H7 (cell line): Measurements from ENCODE around the gene ALKBH1. TPM values are rescaled to one million over a fixed set of nuclear protein-coding genes. Genes with fewer than 3 reads are reported as not detected.
"Not testable (repeated sequence)": the region's sequence is repeated elsewhere in the genome, so short reads cannot be mapped to it uniquely, and the experiment has no call there.

Source experiments
- DNase-seq: peaks from one replicate; pipeline ENCODE4 v3.0.0; 2012
- H3K27me3 ChIP-seq: 2 replicates; pipeline ENCODE4 v1.6.0; 2011; ENCODE audit warnings: mild to moderate bottlenecking, low read length; ENCODE audit not compliant: control insufficient read depth, insufficient read depth
- H3K36me3 ChIP-seq: replicated peaks from 2 replicates; pipeline ENCODE4 v1.5.1; 2011; ENCODE audit warnings: low read length; ENCODE audit not compliant: control insufficient read depth, insufficient read depth
- H3K4me3 ChIP-seq: 2 replicates; pipeline ENCODE4 v1.5.1; 2011; ENCODE audit warnings: low read depth, mild to moderate bottlenecking, control low read depth, low read length, moderate library complexity; ENCODE audit not compliant: insufficient read depth
- total RNA-seq: library from RNA; depleted of rRNA; stranded (reverse); fragments of >200 nt; shearing (Covaris generic); gene quantifications from 2 replicates; pipeline ENCODE4 v1.2.3, GENCODE V29; 2014; rRNA removed

Gene ALKBH1
- 16.2 TPM in 2 replicates for total RNA-seq

- peak within 1 kb of the TSS; percentile 97 for H3K4me3 ChIP-seq
- H3K36me3 ChIP-seq = peaks cover 25% of the 10 kb centered on the region
- H3K27me3 ChIP-seq = no peaks in the 10 kb centered on the region
- peak; percentile 90 for DNase-seq
Observed at GRCh38 chr14:77707724-77708408, at the start of gene ALKBH1, which contains the start of gene SLIRP. Gene ALKBH1 (minus strand): TSS chr14:77708023. CDS start chr14:77708004, 19 bp downstream. Gene SLIRP (plus strand): TSS chr14:77708103. CDS start chr14:77708112, 9 bp downstream.

GRCh38 chr14:77752799-77753516 is 45.1 kb upstream of the ALKBH1 start:
- peaks cover 14% of the 10 kb centered on the region for H3K36me3 ChIP-seq
- no peak overlapping the region for H3K4me3 ChIP-seq
- DNase-seq = no peak
- H3K27me3 ChIP-seq = no peaks in the 10 kb centered on the region

GRCh38 chr14:77752266-77752665 is 44.4 kb upstream of the ALKBH1 start:
- H3K4me3 ChIP-seq = no peak overlapping the region
- H3K27me3 ChIP-seq = no peaks in the 10 kb centered on the region
- no peak for DNase-seq
- peaks cover 12% of the 10 kb centered on the region for H3K36me3 ChIP-seq

- peaks cover 12% of the 10 kb centered on the region for H3K36me3 ChIP-seq
- not testable (repeated sequence) for DNase-seq
Observed at GRCh38 chr14:77747425-77747824, 39.6 kb upstream of the ALKBH1 start.

GRCh38 chr14:77746064-77746702 is 38.4 kb upstream of the ALKBH1 start:
- H3K36me3 ChIP-seq = peaks cover 11% of the 10 kb centered on the region
- no peak overlapping the region for H3K4me3 ChIP-seq
- DNase-seq = no peak
- no peaks in the 10 kb centered on the region for H3K27me3 ChIP-seq

More at GRCh38 chr14:77747425-77747824, 39.6 kb upstream of the ALKBH1 start:
- H3K27me3 ChIP-seq, H3K4me3 ChIP-seq: not testable (repeated sequence)

GRCh38 chr14:77741438-77741837 is 33.6 kb upstream of the ALKBH1 start:
- Histone ChIP-seq H3K4me3 (no peak overlapping the region), H3K27me3 (no peaks in the 10 kb centered on the region), H3K36me3 (peaks cover 16% of the 10 kb centered on the region)
- DNase-seq = no peak

- DNase-seq = no peak
- Histone ChIP-seq H3K36me3 (peaks cover 23% of the 10 kb centered on the region), H3K27me3 (no peaks in the 10 kb centered on the region), H3K4me3 (no peak overlapping the region)
Observed at GRCh38 chr14:77738559-77739250, 30.9 kb upstream of the ALKBH1 start.

- peaks cover 27% of the 10 kb centered on the region for H3K36me3 ChIP-seq
- H3K27me3 ChIP-seq = no peaks in the 10 kb centered on the region
- DNase-seq = no peak
- no peak overlapping the region for H3K4me3 ChIP-seq
Observed at GRCh38 chr14:77730976-77731497, 23.2 kb upstream of the ALKBH1 start.

GRCh38 chr14:77722301-77722700 is 14.5 kb upstream of the ALKBH1 start:
- DNase-seq = no peak
- H3K4me3 ChIP-seq = no peak overlapping the region
- H3K36me3 ChIP-seq = peaks cover 11% of the 10 kb centered on the region

GRCh38 chr14:77721437-77721836 is 13.6 kb upstream of the ALKBH1 start:
- H3K36me3 ChIP-seq = peaks cover 16% of the 10 kb centered on the region

More at GRCh38 chr14:77722301-77722700, 14.5 kb upstream of the ALKBH1 start:
- no peaks in the 10 kb centered on the region for H3K27me3 ChIP-seq

GRCh38 chr14:77717608-77718305 is 9.9 kb upstream of the ALKBH1 start:
- no peak overlapping the region for H3K4me3 ChIP-seq
- DNase-seq = no peak
- H3K36me3 ChIP-seq = peaks cover 24% of the 10 kb centered on the region

More at GRCh38 chr14:77721437-77721836, 13.6 kb upstream of the ALKBH1 start:
- H3K27me3 ChIP-seq = no peaks in the 10 kb centered on the region
- H3K4me3 ChIP-seq = no peak overlapping the region
- no peak for DNase-seq

GRCh38 chr14:77714926-77715325 is 7.1 kb upstream of the ALKBH1 start:
- H3K27me3 ChIP-seq = no peaks in the 10 kb centered on the region
- no peak overlapping the region for H3K4me3 ChIP-seq
- H3K36me3 ChIP-seq = peaks cover 40% of the 10 kb centered on the region
- DNase-seq = no peak

More at GRCh38 chr14:77717608-77718305, 9.9 kb upstream of the ALKBH1 start:
- H3K27me3 ChIP-seq = no peaks in the 10 kb centered on the region

- H3K36me3 ChIP-seq = peaks cover 26% of the 10 kb centered on the region
- no peaks in the 10 kb centered on the region for H3K27me3 ChIP-seq
- no peak overlapping the region for H3K4me3 ChIP-seq
- DNase-seq = no peak
Observed at GRCh38 chr14:77710364-77710763, 2.5 kb upstream of the ALKBH1 start.
